ENCODE results near the gene BIRC2.

The BIRC2 gene

DNA sequence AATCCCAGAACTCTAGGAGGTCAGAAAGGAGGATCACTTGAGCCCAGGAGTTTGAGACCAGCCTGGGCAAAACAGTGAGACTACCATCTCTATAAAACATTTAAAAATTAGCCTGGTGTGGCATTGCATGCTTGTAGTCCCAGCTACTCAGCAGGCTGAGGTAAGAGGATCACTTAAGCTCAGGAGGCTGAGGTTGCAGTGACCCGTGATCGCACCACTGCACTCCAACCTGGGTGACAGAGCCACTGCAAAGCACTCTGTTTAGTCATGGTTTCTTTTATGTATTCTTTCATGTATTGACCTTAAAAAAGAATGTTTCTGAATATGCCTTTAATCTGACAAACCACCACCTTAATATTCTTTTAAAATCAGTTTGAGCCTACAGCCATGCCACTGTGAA lies 52.2 kb downstream of the BIRC2 start:
- TF ChIP-seq SIN3A (IDR thresholded peaks at IDR 0.05; ENCODE audit: borderline replicate concordance, insufficient read depth, low read length), result no peak
- TF ChIP-seq, protein P1, sequence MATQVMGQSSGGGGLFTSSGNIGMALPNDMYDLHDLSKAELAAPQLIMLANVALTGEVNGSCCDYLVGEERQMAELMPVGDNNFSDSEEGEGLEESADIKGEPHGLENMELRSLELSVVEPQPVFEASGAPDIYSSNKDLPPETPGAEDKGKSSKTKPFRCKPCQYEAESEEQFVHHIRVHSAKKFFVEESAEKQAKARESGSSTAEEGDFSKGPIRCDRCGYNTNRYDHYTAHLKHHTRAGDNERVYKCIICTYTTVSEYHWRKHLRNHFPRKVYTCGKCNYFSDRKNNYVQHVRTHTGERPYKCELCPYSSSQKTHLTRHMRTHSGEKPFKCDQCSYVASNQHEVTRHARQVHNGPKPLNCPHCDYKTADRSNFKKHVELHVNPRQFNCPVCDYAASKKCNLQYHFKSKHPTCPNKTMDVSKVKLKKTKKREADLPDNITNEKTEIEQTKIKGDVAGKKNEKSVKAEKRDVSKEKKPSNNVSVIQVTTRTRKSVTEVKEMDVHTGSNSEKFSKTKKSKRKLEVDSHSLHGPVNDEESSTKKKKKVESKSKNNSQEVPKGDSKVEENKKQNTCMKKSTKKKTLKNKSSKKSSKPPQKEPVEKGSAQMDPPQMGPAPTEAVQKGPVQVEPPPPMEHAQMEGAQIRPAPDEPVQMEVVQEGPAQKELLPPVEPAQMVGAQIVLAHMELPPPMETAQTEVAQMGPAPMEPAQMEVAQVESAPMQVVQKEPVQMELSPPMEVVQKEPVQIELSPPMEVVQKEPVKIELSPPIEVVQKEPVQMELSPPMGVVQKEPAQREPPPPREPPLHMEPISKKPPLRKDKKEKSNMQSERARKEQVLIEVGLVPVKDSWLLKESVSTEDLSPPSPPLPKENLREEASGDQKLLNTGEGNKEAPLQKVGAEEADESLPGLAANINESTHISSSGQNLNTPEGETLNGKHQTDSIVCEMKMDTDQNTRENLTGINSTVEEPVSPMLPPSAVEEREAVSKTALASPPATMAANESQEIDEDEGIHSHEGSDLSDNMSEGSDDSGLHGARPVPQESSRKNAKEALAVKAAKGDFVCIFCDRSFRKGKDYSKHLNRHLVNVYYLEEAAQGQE (IDR thresholded peaks at IDR 0.05; ENCODE audit: insufficient read depth in 1 of 2, low read depth in 2 of 2, low read length in 2 of 2), result no peak
- TF ChIP-seq FOXP2 (optimal IDR thresholded peaks at IDR 0.05; ENCODE audit: borderline replicate concordance, extremely low read depth, extremely low read length, insufficient read depth), result no peak
- no peak for TF ChIP-seq POLR2AphosphoS5 (IDR thresholded peaks at IDR 0.05; ENCODE audit: low read depth, low read length)
- TF ChIP-seq TAF1 (IDR thresholded peaks at IDR 0.05; ENCODE audit: borderline replicate concordance, insufficient read depth, low read length), result no peak

- TF ChIP-seq FOXP2 (optimal IDR thresholded peaks at IDR 0.05; ENCODE audit: borderline replicate concordance, extremely low read depth, extremely low read length, insufficient read depth), result no peak
- TF ChIP-seq SIN3A (IDR thresholded peaks at IDR 0.05; ENCODE audit: borderline replicate concordance, insufficient read depth, low read length), result no peak
- TF ChIP-seq POLR2AphosphoS5 (IDR thresholded peaks at IDR 0.05; ENCODE audit: low read depth, low read length), result no peak
- no peak for TF ChIP-seq TAF1 (IDR thresholded peaks at IDR 0.05; ENCODE audit: borderline replicate concordance, insufficient read depth, low read length)
- TF ChIP-seq, protein P1 (IDR thresholded peaks at IDR 0.05; ENCODE audit: insufficient read depth in 1 of 2, low read depth in 2 of 2, low read length in 2 of 2), result no peak
Observed at GRCh38 chr11:102400603-102401002, 53.6 kb downstream of the BIRC2 start.

GRCh38 chr11:102401905-102402304 lies 54.9 kb downstream of the BIRC2 start:
- TF ChIP-seq TAF1 (IDR thresholded peaks at IDR 0.05; ENCODE audit: borderline replicate concordance, insufficient read depth, low read length) (no peak), SIN3A (IDR thresholded peaks at IDR 0.05; ENCODE audit: borderline replicate concordance, insufficient read depth, low read length) (no peak), FOXP2 (optimal IDR thresholded peaks at IDR 0.05; ENCODE audit: borderline replicate concordance, extremely low read depth, extremely low read length, insufficient read depth) (no peak)
- TF ChIP-seq, protein P1 (IDR thresholded peaks at IDR 0.05; ENCODE audit: insufficient read depth in 1 of 2, low read depth in 2 of 2, low read length in 2 of 2), result no peak

GRCh38 chr11:102402548-102402947 lies 55.5 kb downstream of the BIRC2 start:
- no peak for TF ChIP-seq SIN3A (IDR thresholded peaks at IDR 0.05; ENCODE audit: borderline replicate concordance, insufficient read depth, low read length)
- no peak for TF ChIP-seq TAF1 (IDR thresholded peaks at IDR 0.05; ENCODE audit: borderline replicate concordance, insufficient read depth, low read length)

GRCh38 chr11:102405501-102405900 lies 58.5 kb downstream of the BIRC2 start:
- no peak for TF ChIP-seq POLR2AphosphoS5 (IDR thresholded peaks at IDR 0.05; ENCODE audit: low read depth, low read length)
- TF ChIP-seq, protein P1 (IDR thresholded peaks at IDR 0.05; ENCODE audit: insufficient read depth in 1 of 2, low read depth in 2 of 2, low read length in 2 of 2), result no peak
- TF ChIP-seq FOXP2 (optimal IDR thresholded peaks at IDR 0.05; ENCODE audit: borderline replicate concordance, extremely low read depth, extremely low read length, insufficient read depth), result no peak
- no peak for TF ChIP-seq SIN3A (IDR thresholded peaks at IDR 0.05; ENCODE audit: borderline replicate concordance, insufficient read depth, low read length)
- no peak for TF ChIP-seq TAF1 (IDR thresholded peaks at IDR 0.05; ENCODE audit: borderline replicate concordance, insufficient read depth, low read length)
